HG03439 (cell line): ENCODE measurements around the gene LRCOL1.

ENCODE experiments used
- ATAC-seq: cut with Tn5 transposase; IDR thresholded peaks from one replicate; pipeline ENCODE4 v1.9.1; 2021; ENCODE audit warnings: mild to moderate bottlenecking, moderate library complexity; ENCODE audit not compliant: unreplicated experiment

The LRCOL1 gene

GRCh38 chr12:132610051-132610759 lies at the start of gene LRCOL1:
TSS of gene LRCOL1 (minus strand) at chr12:132610582. CDS start at chr12:132606251, 4,331 bp downstream.
- no peak for ATAC-seq

GRCh38 chr12:132660052-132660451 lies 49.7 kb upstream of the LRCOL1 start:
- no peak for ATAC-seq

GRCh38 chr12:132659146-132659545 lies 48.8 kb upstream of the LRCOL1 start:
- ATAC-seq, result no peak

GRCh38 chr12:132658149-132658894 lies 47.9 kb upstream of the LRCOL1 start:
- ATAC-seq, result no peak

- no peak for ATAC-seq
Observed at GRCh38 chr12:132657004-132657727, 46.8 kb upstream of the LRCOL1 start.

GRCh38 chr12:132653567-132654290 lies 43.3 kb upstream of the LRCOL1 start:
- ATAC-seq, result no peak

GRCh38 chr12:132651444-132652100 lies 41.2 kb upstream of the LRCOL1 start:
- no peak for ATAC-seq

- no peak for ATAC-seq
Observed at GRCh38 chr12:132649226-132649945, 39.0 kb upstream of the LRCOL1 start.

- no peak for ATAC-seq
Observed at GRCh38 chr12:132648616-132649225, 38.3 kb upstream of the LRCOL1 start.

GRCh38 chr12:132647858-132648257 lies 37.5 kb upstream of the LRCOL1 start:
- ATAC-seq, result no peak

GRCh38 chr12:132646850-132647249 lies 36.5 kb upstream of the LRCOL1 start:
- ATAC-seq, result no peak

- no peak for ATAC-seq
Observed at GRCh38 chr12:132642846-132643835, 32.8 kb upstream of the LRCOL1 start.

GRCh38 chr12:132641811-132642650 lies 31.6 kb upstream of the LRCOL1 start:
- no peak for ATAC-seq

- no peak for ATAC-seq
Observed at GRCh38 chr12:132640936-132641335, 30.6 kb upstream of the LRCOL1 start.

- no peak for ATAC-seq
Observed at GRCh38 chr12:132639956-132640520, 29.7 kb upstream of the LRCOL1 start.

- no peak for ATAC-seq
Observed at GRCh38 chr12:132638541-132639408, 28.4 kb upstream of the LRCOL1 start.
